DOHH2 (cell line): ENCODE results near the gene CYP4F11.

Experiments
- H3F3A ChIP-seq: fragments of 200-600 bp; sonication (generic), shearing (Covaris generic); 2 replicates; pipeline ENCODE4 v1.6.0; 2016; ENCODE audit warnings: antibody characterized with exemption, mild to moderate bottlenecking; ENCODE audit not compliant: control insufficient read depth, insufficient read depth
- H3K27ac ChIP-seq: fragments of 200-600 bp; sonication (generic); 2 replicates; pipeline ENCODE4 v1.5.1; 2014; ENCODE audit warnings: low read depth, mild to moderate bottlenecking, low read length, moderate library complexity
- H3K27me3 ChIP-seq: fragments of 200-600 bp; sonication (generic); 2 replicates; pipeline ENCODE4 v1.6.1; 2014; ENCODE audit warnings: mild to moderate bottlenecking, low read length, mixed read lengths; ENCODE audit not compliant: control insufficient read depth
- H3K36me3 ChIP-seq: fragments of 200-600 bp; sonication (generic); 2 replicates; pipeline ENCODE4 v1.6.1; 2014; ENCODE audit warnings: mild to moderate bottlenecking, low read length, moderate library complexity, mixed read lengths; ENCODE audit not compliant: control insufficient read depth
- H3K4me1 ChIP-seq: fragments of 200-600 bp; sonication (generic); 2 replicates; pipeline ENCODE4 v1.6.1; 2014; ENCODE audit warnings: mild to moderate bottlenecking, low read length, mixed read lengths; ENCODE audit not compliant: control insufficient read depth
- H3K4me2 ChIP-seq: fragments of 200-600 bp; sonication (generic); 2 replicates; pipeline ENCODE4 v1.6.0; 2014; ENCODE audit warnings: mild to moderate bottlenecking, low read length, moderate library complexity
- H3K4me3 ChIP-seq: fragments of 200-600 bp; sonication (generic); 2 replicates; pipeline ENCODE4 v1.5.1; 2014; ENCODE audit warnings: mild to moderate bottlenecking, low read length, mixed read lengths
- H3K79me2 ChIP-seq: fragments of 200-600 bp; sonication (generic); 2 replicates; pipeline ENCODE4 v1.6.1; 2014; ENCODE audit warnings: mild to moderate bottlenecking, low read length, mixed read lengths; ENCODE audit not compliant: control insufficient read depth
- H3K9me2 ChIP-seq: fragments of 200-600 bp; sonication (generic); replicated peaks from 2 replicates; pipeline ENCODE4 v1.6.1; 2014; ENCODE audit warnings: mild to moderate bottlenecking, low read length, mixed read lengths; ENCODE audit not compliant: control insufficient read depth
- H3K9me3 ChIP-seq: fragments of 200-600 bp; sonication (generic); 2 replicates; pipeline ENCODE4 v1.6.1; 2014; ENCODE audit warnings: antibody characterized with exemption, low read length, mixed read lengths; ENCODE audit not compliant: control insufficient read depth, insufficient read depth
- H4K20me1 ChIP-seq: fragments of 200-600 bp; sonication (generic); 2 replicates; pipeline ENCODE4 v1.6.0; 2014; ENCODE audit warnings: low read depth, mild to moderate bottlenecking, antibody characterized with exemption, low read length, moderate library complexity; ENCODE audit not compliant: control insufficient read depth, insufficient read depth
- CTCF ChIP-seq: fragments of 200-600 bp; sonication (generic); IDR thresholded peaks from one replicate; pipeline ENCODE4 v1.5.1; 2014; ENCODE audit warnings: antibody characterized with exemption, mild to moderate bottlenecking, low read depth, low read length; ENCODE audit not compliant: poor library complexity, severe bottlenecking
- EZH2phosphoT487 ChIP-seq: fragments of 200-600 bp; sonication (generic); IDR thresholded peaks from 2 replicates; pipeline ENCODE4 v1.6.1; 2017; ENCODE audit warnings: borderline replicate concordance, mild to moderate bottlenecking, antibody characterized with exemption, low read length, moderate library complexity, mixed read lengths

The CYP4F11 gene

GRCh38 chr19:15871570-15871969 lies 62.8 kb downstream of the CYP4F11 start:
- H3K27me3 ChIP-seq: no peaks in the 10 kb centered on the region
- H3K79me2 ChIP-seq: no peaks in the 10 kb centered on the region
- peak overlapping the region; percentile 50 for H3K4me2 ChIP-seq
- H3F3A ChIP-seq: no peaks in the 10 kb centered on the region
- H3K36me3 ChIP-seq: no peaks in the 10 kb centered on the region
- no peaks in the 10 kb centered on the region for H4K20me1 ChIP-seq
- no peak overlapping the region for H3K27ac ChIP-seq
- H3K9me2 ChIP-seq: no peaks in the 10 kb centered on the region
- H3K9me3 ChIP-seq: no peaks in the 10 kb centered on the region
- TF ChIP-seq EZH2phosphoT487 (no peak), CTCF (no peak)
- H3K4me1 ChIP-seq: peaks cover 26% of the 10 kb centered on the region
- H3K4me3 ChIP-seq: no peak overlapping the region

DNA sequence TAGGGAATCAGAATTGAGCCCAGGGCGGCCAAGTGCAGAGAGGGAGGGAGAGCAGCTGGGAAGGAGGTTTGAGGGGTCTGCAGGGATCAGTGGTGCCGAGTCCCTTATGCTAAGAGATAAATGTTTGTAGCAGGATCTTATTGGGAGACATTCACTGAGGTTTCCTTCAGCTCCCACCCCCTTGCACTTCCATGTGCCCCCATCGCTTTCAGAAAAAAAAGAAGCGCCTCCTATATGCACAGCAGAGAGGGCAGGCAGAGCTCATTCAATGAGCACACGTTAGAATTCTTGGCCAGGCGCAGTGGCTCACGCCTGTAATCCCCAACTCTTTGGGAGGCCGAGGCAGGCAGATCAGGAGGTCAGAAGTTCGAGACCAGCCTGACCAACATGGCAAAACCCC lies 64.5 kb downstream of the CYP4F11 start:
- Histone ChIP-seq H3F3A (no peaks in the 10 kb centered on the region), H3K27ac (no peak overlapping the region), H4K20me1 (no peaks in the 10 kb centered on the region), H3K9me2 (no peaks in the 10 kb centered on the region), H3K4me3 (no peak overlapping the region), H3K4me2 (no peak overlapping the region), H3K36me3 (no peaks in the 10 kb centered on the region), H3K4me1 (peaks cover 18% of the 10 kb centered on the region), H3K79me2 (no peaks in the 10 kb centered on the region), H3K27me3 (no peaks in the 10 kb centered on the region), H3K9me3 (no peaks in the 10 kb centered on the region)
- no peak for TF ChIP-seq EZH2phosphoT487
- no peak for TF ChIP-seq CTCF

- H3K9me3 ChIP-seq: no peaks in the 10 kb centered on the region
Observed at GRCh38 chr19:15869109-15869555, 65.2 kb downstream of the CYP4F11 start.

More at GRCh38 chr19:15869109-15869555, 65.2 kb downstream of the CYP4F11 start:
- H3K27ac ChIP-seq: no peak overlapping the region
- peak; percentile 37 for TF ChIP-seq CTCF
- no peak for TF ChIP-seq EZH2phosphoT487
- no peaks in the 10 kb centered on the region for H3K27me3 ChIP-seq
- H3K79me2 ChIP-seq: no peaks in the 10 kb centered on the region
- H3K4me3 ChIP-seq: no peak overlapping the region
- H3K4me1 ChIP-seq: peaks cover 14% of the 10 kb centered on the region
- H4K20me1 ChIP-seq: no peaks in the 10 kb centered on the region
- H3F3A ChIP-seq: no peaks in the 10 kb centered on the region
- no peaks in the 10 kb centered on the region for H3K9me2 ChIP-seq
- no peaks in the 10 kb centered on the region for H3K36me3 ChIP-seq
- no peak overlapping the region for H3K4me2 ChIP-seq
